GM23248 (cell line): ENCODE data around the gene SLC8A2. TPM values are rescaled to one million over a fixed set of nuclear protein-coding genes. Genes with fewer than 3 reads are reported as not detected.
A peak's percentile ranks its signal among the peaks of the same experiment; 100 is the strongest.

Experiments
- DNase-seq: peaks from one replicate; pipeline ENCODE4 v3.0.0-alpha.2; 2015
- H2AFZ ChIP-seq: fragments of 200-600 bp; sonication (generic); 2 replicates; pipeline ENCODE4 v1.6.1; 2016; ENCODE audit warnings: antibody characterized with exemption
- H3F3A ChIP-seq: fragments of 200-600 bp; sonication (generic); 2 replicates; pipeline ENCODE4 v1.6.1; 2016; ENCODE audit warnings: mild to moderate bottlenecking, antibody characterized with exemption, mixed run types; ENCODE audit not compliant: insufficient read depth
- H3K27ac ChIP-seq: fragments of 200-600 bp; sonication (generic); 2 replicates; pipeline ENCODE4 v1.5.1; 2016; ENCODE audit warnings: mild to moderate bottlenecking
- H3K27me3 ChIP-seq: fragments of 200-600 bp; sonication (generic); replicated peaks from 2 replicates; pipeline ENCODE4 v1.6.1; 2016; ENCODE audit warnings: mild to moderate bottlenecking; ENCODE audit not compliant: insufficient read depth
- H3K36me3 ChIP-seq: fragments of 200-600 bp; sonication (generic); 2 replicates; pipeline ENCODE4 v1.6.1; 2016; ENCODE audit warnings: low read depth, mild to moderate bottlenecking
- H3K4me1 ChIP-seq: fragments of 200-600 bp; sonication (generic); 2 replicates; pipeline ENCODE4 v1.6.1; 2016; ENCODE audit warnings: mild to moderate bottlenecking; ENCODE audit not compliant: insufficient read depth
- H3K4me2 ChIP-seq: fragments of 200-600 bp; sonication (generic); one replicate; pipeline ENCODE4 v1.6.1; 2016; ENCODE audit warnings: mild to moderate bottlenecking; ENCODE audit not compliant: unreplicated experiment
- H3K4me3 ChIP-seq: fragments of 200-600 bp; sonication (generic); 2 replicates; pipeline ENCODE4 v1.5.1; 2016; ENCODE audit warnings: mild to moderate bottlenecking
- H3K79me2 ChIP-seq: fragments of 200-600 bp; sonication (generic); 2 replicates; pipeline ENCODE4 v1.6.1; 2016; ENCODE audit warnings: mild to moderate bottlenecking; ENCODE audit not compliant: insufficient read depth
- H3K9ac ChIP-seq: fragments of 200-600 bp; sonication (generic); 2 replicates; pipeline ENCODE4 v1.6.1; 2016; ENCODE audit warnings: mild to moderate bottlenecking
- H3K9me2 ChIP-seq: fragments of 200-600 bp; sonication (generic); 2 replicates; pipeline ENCODE4 v1.6.1; 2016; ENCODE audit warnings: mixed run types, mild to moderate bottlenecking, moderate library complexity; ENCODE audit not compliant: insufficient read depth
- H3K9me3 ChIP-seq: fragments of 200-600 bp; sonication (generic); one replicate; pipeline ENCODE4 v1.6.1; 2017; ENCODE audit warnings: low read depth
- H4K20me1 ChIP-seq: fragments of 200-600 bp; sonication (generic); 2 replicates; pipeline ENCODE4 v1.6.0; 2016; ENCODE audit not compliant: insufficient read depth
- EZH2 ChIP-seq: fragments of 200-600 bp; sonication (generic); IDR thresholded peaks from 2 replicates; pipeline ENCODE4 v1.6.1; 2018; ENCODE audit warnings: antibody characterized with exemption, mild to moderate bottlenecking; ENCODE audit not compliant: insufficient read depth, poor library complexity, severe bottlenecking
- EZH2phosphoT487 ChIP-seq: fragments of 200-600 bp; sonication (generic); IDR thresholded peaks from 2 replicates; pipeline ENCODE4 v1.6.1; 2018; ENCODE audit warnings: antibody characterized with exemption, moderate library complexity, mild to moderate bottlenecking, low read depth; ENCODE audit not compliant: insufficient read depth
- WGBS, 2 experiments: methylation state at CpG; one replicate each; pipeline ENCODE4 v1.1.6; 2015 to 2017; ENCODE audit warnings: low lambda C conversion rate in 2 of 2, low coverage in 1 of 2; ENCODE audit errors: missing lambda C conversion rate in 2 of 2; 5-methylcytosine and 5-hydroxymethylcytosine counted together
- in situ Hi-C: fragments of 300-500 bp; cut with MboI; formaldehyde crosslinking; loops from 2 replicates; pipeline ENCODE4 v1.15.0; 2020
- polyA plus RNA-seq: library from polyadenylated mRNA; unstranded; fragments of >200 nt; fragmentation: Nextera tagmentation; extraction: Ambion mirVana; gene quantifications from 2 replicates; pipeline ENCODE4 v1.2.1, GENCODE V29; 2016
- total RNA-seq: library from RNA; depleted of rRNA; stranded (reverse); fragments of >200 nt; shearing (Covaris generic); gene quantifications from 2 replicates; pipeline ENCODE4 v1.2.3, GENCODE V29; 2014

Gene SLC8A2
- total and polyA plus RNA-seq, 2 experiments from 2014 or later, result not detected

- H3K9ac ChIP-seq, result no peak overlapping the region
- no peaks in the 10 kb centered on the region for H3K27me3 ChIP-seq
- no peak for TF ChIP-seq EZH2phosphoT487
- no peak for TF ChIP-seq EZH2
- H3K79me2 ChIP-seq, result no peaks in the 10 kb centered on the region
- no peak overlapping the region for H2AFZ ChIP-seq
- DNase-seq, result peak; percentile 61
- 15 to 26% methylated on average over 1 of the region's 1 CpG for WGBS, 2 experiments
- H3K9me3 ChIP-seq, result no peaks in the 10 kb centered on the region
- H3K4me3 ChIP-seq, result no peak overlapping the region
- no peaks in the 10 kb centered on the region for H4K20me1 ChIP-seq
- no peaks in the 10 kb centered on the region for H3K9me2 ChIP-seq
- H3F3A ChIP-seq, result peaks cover 4% of the 10 kb centered on the region; the same call in 1 of the 2 replicates
- H3K27ac ChIP-seq, result no peak overlapping the region
- no peak overlapping the region for H3K4me2 ChIP-seq
- no peaks in the 10 kb centered on the region for H3K36me3 ChIP-seq
- in situ Hi-C loops, result no loop called here
- no peaks in the 10 kb centered on the region for H3K4me1 ChIP-seq
Measured at GRCh38 chr19:47433121-47433520, 38.6 kb downstream of the SLC8A2 start.

- H3F3A ChIP-seq, result peaks cover 8% of the 10 kb centered on the region
- H4K20me1 ChIP-seq, result no peaks in the 10 kb centered on the region
- no peaks in the 10 kb centered on the region for H3K9me3 ChIP-seq
- DNase-seq, result no peak
- no peak overlapping the region for H2AFZ ChIP-seq
- TF ChIP-seq EZH2 (no peak), EZH2phosphoT487 (no peak)
- in situ Hi-C loops, result no loop called here
- H3K79me2 ChIP-seq, result no peaks in the 10 kb centered on the region
- no peaks in the 10 kb centered on the region for H3K36me3 ChIP-seq
- peaks cover 5% of the 10 kb centered on the region; the same call in 1 of the 2 replicates for H3K4me1 ChIP-seq
- no peak overlapping the region for H3K27ac ChIP-seq
- H3K9ac ChIP-seq, result no peak overlapping the region
- no peak overlapping the region for H3K4me2 ChIP-seq
- no peak overlapping the region for H3K4me3 ChIP-seq
- no peaks in the 10 kb centered on the region for H3K27me3 ChIP-seq
- no peaks in the 10 kb centered on the region for H3K9me2 ChIP-seq
Measured at GRCh38 chr19:47432499-47432898, 39.2 kb downstream of the SLC8A2 start.

GRCh38 chr19:47432091-47432490 is 39.6 kb downstream of the SLC8A2 start:
- no peak overlapping the region for H3K4me2 ChIP-seq
- H2AFZ ChIP-seq, result no peak overlapping the region
- peaks cover 6% of the 10 kb centered on the region; the same call in 1 of the 2 replicates for H3K4me1 ChIP-seq
- H3K9me2 ChIP-seq, result no peaks in the 10 kb centered on the region
- 86 to 88% methylated on average over 17 to 18 of the region's 18 CpGs for WGBS, 2 experiments
- H3K9me3 ChIP-seq, result no peaks in the 10 kb centered on the region
- no peaks in the 10 kb centered on the region for H4K20me1 ChIP-seq
- no peak overlapping the region for H3K27ac ChIP-seq
- in situ Hi-C loops, result no loop called here
- H3K9ac ChIP-seq, result no peak overlapping the region
- H3K4me3 ChIP-seq, result no peak overlapping the region
- peaks cover 8% of the 10 kb centered on the region for H3F3A ChIP-seq
- no peaks in the 10 kb centered on the region for H3K27me3 ChIP-seq
- H3K79me2 ChIP-seq, result no peaks in the 10 kb centered on the region
- no peak for TF ChIP-seq EZH2
- no peak for TF ChIP-seq EZH2phosphoT487
- no peaks in the 10 kb centered on the region for H3K36me3 ChIP-seq
- no peak for DNase-seq

- Histone ChIP-seq H3K79me2 (no peaks in the 10 kb centered on the region), H3F3A (peaks cover 8% of the 10 kb centered on the region), H3K4me3 (peak overlapping the region; percentile 13; the same call in 1 of the 2 replicates), H2AFZ (peak overlapping the region; percentile 77), H3K36me3 (no peaks in the 10 kb centered on the region), H3K27ac (no peak overlapping the region), H3K9me3 (no peaks in the 10 kb centered on the region), H3K9me2 (no peaks in the 10 kb centered on the region), H4K20me1 (no peaks in the 10 kb centered on the region), H3K27me3 (no peaks in the 10 kb centered on the region), H3K4me2 (peak overlapping the region; percentile 32), H3K9ac (peak overlapping the region; percentile 46), H3K4me1 (peaks cover 6% of the 10 kb centered on the region; the same call in 1 of the 2 replicates)
- 11% methylated on average over 58 to 69 of the region's 69 CpGs for WGBS, 2 experiments
- peak; percentile 88 for DNase-seq
- in situ Hi-C loops, result no loop called here
- TF ChIP-seq EZH2 (no peak), EZH2phosphoT487 (no peak)
Measured at GRCh38 chr19:47430041-47430802, 41.5 kb downstream of the SLC8A2 start.
